LoVo (cell line): Measurements from ENCODE around the gene DLG2.

ENCODE experiments used
- DNase-seq: peaks from one replicate; pipeline ENCODE4 v3.0.0-alpha.2; 2016; ENCODE audit warnings: low spot score

The DLG2 gene

GRCh38 chr11:83836883-83837654 lies 1790.1 kb downstream of the DLG2 start:
- peak; percentile 37 for DNase-seq

GRCh38 chr11:83836065-83836464 lies 1791.1 kb downstream of the DLG2 start:
- no peak for DNase-seq

GRCh38 chr11:83835423-83835822 lies 1791.7 kb downstream of the DLG2 start:
- no peak for DNase-seq

GRCh38 chr11:83831929-83832328 lies 1795.2 kb downstream of the DLG2 start:
- DNase-seq, result no peak

- DNase-seq, result peak; percentile 13
These were observed 1799.1 kb downstream of the DLG2 start for GRCh38 chr11:83827940-83828554.

- DNase-seq, result no peak
These were observed 1799.6 kb downstream of the DLG2 start for GRCh38 chr11:83827520-83827919.

- DNase-seq, result no peak
These were observed 1801.1 kb downstream of the DLG2 start for GRCh38 chr11:83826078-83826477.

- DNase-seq, result no peak
These were observed 1803.6 kb downstream of the DLG2 start for GRCh38 chr11:83823461-83824025.

- peak; percentile 51 for DNase-seq
These were observed 1807.1 kb downstream of the DLG2 start for GRCh38 chr11:83819931-83820549.

GRCh38 chr11:83818349-83818748 lies 1808.8 kb downstream of the DLG2 start:
- DNase-seq, result no peak

GRCh38 chr11:83816572-83817187 lies 1810.5 kb downstream of the DLG2 start:
- DNase-seq, result peak; percentile 25

- DNase-seq, result no peak
These were observed 1811.4 kb downstream of the DLG2 start for GRCh38 chr11:83815736-83816135.

- DNase-seq, result no peak
These were observed 1813.8 kb downstream of the DLG2 start for GRCh38 chr11:83813296-83813695.

- no peak for DNase-seq
These were observed 1817.9 kb downstream of the DLG2 start for GRCh38 chr11:83809274-83809673.

GRCh38 chr11:83801799-83802198 lies 1825.3 kb downstream of the DLG2 start:
- DNase-seq, result no peak

GRCh38 chr11:83793310-83793709 lies 1833.8 kb downstream of the DLG2 start:
- no peak for DNase-seq

GRCh38 chr11:83791557-83791956 lies 1835.6 kb downstream of the DLG2 start:
- no peak for DNase-seq

GRCh38 chr11:83785942-83786341 lies 1841.2 kb downstream of the DLG2 start:
- DNase-seq, result no peak

- no peak for DNase-seq
These were observed 1842.7 kb downstream of the DLG2 start for GRCh38 chr11:83784419-83784818.

GRCh38 chr11:83782329-83782728 lies 1844.8 kb downstream of the DLG2 start:
- no peak for DNase-seq

- DNase-seq, result no peak
These were observed 1847.3 kb downstream of the DLG2 start for GRCh38 chr11:83779876-83780275.

GRCh38 chr11:83778596-83778995 lies 1848.5 kb downstream of the DLG2 start:
- no peak for DNase-seq
